Measurements from ENCODE around the gene FRMD5. TPM values are rescaled to one million over a fixed set of nuclear protein-coding genes. Genes with fewer than 3 reads are reported as not detected.

The FRMD5 gene
- total RNA-seq, 1 experiment from 2014 or later: 17.4 TPM

GRCh38 chr15:43821505-43821904 lies 373.6 kb downstream of the FRMD5 start:
- intact Hi-C loops (cut with micrococcal nuclease; ENCODE audit: unreplicated experiment): no loop called here
- TF ChIP-seq CTCF (IDR thresholded peaks at IDR 0.05; ENCODE audit: insufficient read depth in 1 of 2, low read depth in 1 of 2, low read length in 1 of 2, severe bottlenecking in 1 of 2, unreplicated experiment in 1 of 2): no peak
- ChIA-PET CTCF (interaction anchor here (0.6 kb wide), 1 partner anchor 25 kb away, joined by 3 read pairs; no protein-coding TSS in a partner anchor), POLR2A (interaction anchor here (0.6 kb wide), 1 partner anchor 25 kb away, joined by 3 read pairs; no protein-coding TSS in a partner anchor)
- DNase-seq: no peak
- Histone ChIP-seq H3K4me1 (0 out of 2 replicates have a peak, but pooled peaks cover 6% of the 10 kb centered on the region), H3K27me3 (replicated peaks; ENCODE audit: control insufficient read depth, insufficient read depth, low read length) (no peaks in the 10 kb centered on the region), H3K4me3 (ENCODE audit: low read depth, low read length) (no peak overlapping the region), H3K36me3 (ENCODE audit: control insufficient read depth, insufficient read depth, low read length) (no peaks in the 10 kb centered on the region), H3K9me3 (no peaks in the 10 kb centered on the region)
- Mint-ChIP-seq H3K27ac (ENCODE audit: unreplicated experiment) (no peak overlapping the region), H3K36me3 (ENCODE audit: insufficient read depth, unreplicated experiment) (peaks cover 32% of the 10 kb centered on the region), H3K4me1 (ENCODE audit: low read depth, unreplicated experiment) (peaks cover 10% of the 10 kb centered on the region), H3K4me3 (ENCODE audit: unreplicated experiment) (peak overlapping the region; percentile 2), H3K9me3 (ENCODE audit: unreplicated experiment) (no peaks in the 10 kb centered on the region), H3K27me3 (ENCODE audit: insufficient read depth, unreplicated experiment) (no peaks in the 10 kb centered on the region)
- no TSS peak for BruUV-seq (replicated peaks)

Other genes with a start within 250 kb of the FRMD5 start
- gene GOLM2, start 93.4 kb upstream of the FRMD5 start, total RNA-seq (2022): 34.1 and 35.8 TPM in 2 replicates
- gene CTDSPL2, start 232.4 kb upstream of the FRMD5 start, total RNA-seq (2022): 55.9 and 60.8 TPM in 2 replicates